IgD-negative memory B cell (primary cell): ENCODE results near the gene ZDHHC24. TPM values are rescaled to one million over a fixed set of nuclear protein-coding genes. Genes with fewer than 3 reads are reported as not detected.
"Not testable (repeated sequence)": the region's sequence is repeated elsewhere in the genome, so short reads cannot be mapped to it uniquely, and the experiment has no call there.

Source experiments
- H3K27ac Mint-ChIP-seq, 3 donors: one replicate each; pipeline ENCODE4 v1.8.0; 2020 to 2022; ENCODE audit warnings: mild to moderate bottlenecking in 3 of 3, mixed read lengths in 3 of 3, moderate library complexity in 1 of 3
- H3K27me3 Mint-ChIP-seq: one replicate; pipeline ENCODE4 v1.8.0; 2021; ENCODE audit warnings: mixed read lengths
- H3K36me3 Mint-ChIP-seq: one replicate; pipeline ENCODE4 v1.8.0; 2020; ENCODE audit warnings: mild to moderate bottlenecking, mixed read lengths
- H3K4me1 Mint-ChIP-seq, 3 donors: one replicate each; pipeline ENCODE4 v1.8.0; 2020 to 2022; ENCODE audit warnings: mixed read lengths in 3 of 3, mild to moderate bottlenecking in 1 of 3
- H3K4me3 Mint-ChIP-seq, 4 donors: one replicate each; pipeline ENCODE4 v1.8.0; 2020 to 2022; ENCODE audit warnings: mild to moderate bottlenecking in 4 of 4, mixed read lengths in 4 of 4, moderate library complexity in 3 of 4
- H3K9me3 Mint-ChIP-seq, 3 donors: one replicate each; pipeline ENCODE4 v1.8.0; 2020 to 2021; ENCODE audit warnings: mixed read lengths in 3 of 3, mild to moderate bottlenecking in 1 of 3
- polyA plus RNA-seq: library from polyadenylated mRNA; unstranded; fragments of 300-500 nt; fragmentation: Illumina TruSeq; gene quantifications from one replicate; pipeline ENCODE4 v1.2.3, GENCODE V29; 2021

The ZDHHC24 gene
- polyA plus RNA-seq, 1 donor from 2014 or later: 21.6 TPM

GRCh38 chr11:66544952-66545351, 896 bp downstream of the ZDHHC24 start:
- Mint-ChIP-seq H3K27ac (peak overlapping the region; percentile 48 to 95 (median 65)), H3K4me3 (peak overlapping the region; percentile 84 to 97 (median 94)), H3K4me1 (peaks cover 24 to 29% (median 28%) of the 10 kb centered on the region in 3 donors)
- H3K36me3 Mint-ChIP-seq, H3K27me3 Mint-ChIP-seq, H3K9me3 Mint-ChIP-seq: not testable (repeated sequence)

GRCh38 chr11:66543263-66544107, 2.4 kb downstream of the ZDHHC24 start:
- Mint-ChIP-seq H3K27me3 (no peaks in the 10 kb centered on the region), H3K4me1 (peaks cover 24 to 29% (median 24%) of the 10 kb centered on the region in 3 donors), H3K9me3 (no peaks in the 10 kb centered on the region), H3K27ac (peak overlapping the region; percentile 89 to 95 (median 93)), H3K4me3 (peak overlapping the region; percentile 59 to 92 (median 88)), H3K36me3 (peaks cover 6% of the 10 kb centered on the region)

- peak overlapping the region in 3 of 4 donors; percentile 28 to 91 (median 41) for H3K4me3 Mint-ChIP-seq
- H3K36me3 Mint-ChIP-seq: peaks cover 8% of the 10 kb centered on the region
- H3K27me3 Mint-ChIP-seq: no peaks in the 10 kb centered on the region
- H3K4me1 Mint-ChIP-seq: peaks cover 24 to 30% (median 24%) of the 10 kb centered on the region in 3 donors
- peak overlapping the region; percentile 39 to 93 (median 89) for H3K27ac Mint-ChIP-seq
- H3K9me3 Mint-ChIP-seq: no peaks in the 10 kb centered on the region
These were observed 3.5 kb downstream of the ZDHHC24 start for GRCh38 chr11:66542362-66542761.

- H3K36me3 Mint-ChIP-seq: peaks cover 8% of the 10 kb centered on the region
- H3K27ac Mint-ChIP-seq: peak overlapping the region; percentile 39 to 89 (median 39)
- peak overlapping the region in 1 of 4 donors; percentile 91 for H3K4me3 Mint-ChIP-seq
- H3K4me1 Mint-ChIP-seq: peaks cover 24 to 30% (median 24%) of the 10 kb centered on the region in 3 donors
- no peaks in the 10 kb centered on the region for H3K27me3 Mint-ChIP-seq
- no peaks in the 10 kb centered on the region for H3K9me3 Mint-ChIP-seq
These were observed 4.0 kb downstream of the ZDHHC24 start for GRCh38 chr11:66541892-66542291.

GRCh38 chr11:66540598-66540997, 5.2 kb downstream of the ZDHHC24 start:
- H3K27ac Mint-ChIP-seq: peak overlapping the region in 2 of 3 donors; percentile 31 to 56
- H3K4me3 Mint-ChIP-seq: peak overlapping the region in 1 of 4 donors; percentile 91
- peaks cover 24 to 30% (median 24%) of the 10 kb centered on the region in 3 donors for H3K4me1 Mint-ChIP-seq
- H3K27me3 Mint-ChIP-seq, H3K9me3 Mint-ChIP-seq: not testable (repeated sequence)
- H3K36me3 Mint-ChIP-seq: peaks cover 12% of the 10 kb centered on the region

- peaks cover 12% of the 10 kb centered on the region for H3K36me3 Mint-ChIP-seq
- H3K27ac Mint-ChIP-seq: no peak overlapping the region
- no peak overlapping the region for H3K4me3 Mint-ChIP-seq
- H3K27me3 Mint-ChIP-seq: no peaks in the 10 kb centered on the region
- H3K4me1 Mint-ChIP-seq: peaks cover 19 to 26% (median 21%) of the 10 kb centered on the region in 3 donors
- H3K9me3 Mint-ChIP-seq: no peaks in the 10 kb centered on the region
These were observed 6.0 kb downstream of the ZDHHC24 start for GRCh38 chr11:66539870-66540213.

- peaks cover 12% of the 10 kb centered on the region for H3K36me3 Mint-ChIP-seq
- H3K27ac Mint-ChIP-seq: no peak overlapping the region
- no peaks in the 10 kb centered on the region for H3K27me3 Mint-ChIP-seq
- no peaks in the 10 kb centered on the region for H3K9me3 Mint-ChIP-seq
- H3K4me1 Mint-ChIP-seq: peaks cover 18 to 23% (median 19%) of the 10 kb centered on the region in 3 donors
- H3K4me3 Mint-ChIP-seq: peak overlapping the region in 1 of 4 donors; percentile 43
These were observed 6.5 kb downstream of the ZDHHC24 start for GRCh38 chr11:66539170-66539869.

- Mint-ChIP-seq H3K9me3 (no peaks in the 10 kb centered on the region), H3K27me3 (no peaks in the 10 kb centered on the region), H3K4me1 (peaks cover 0 to 3% (median 0%) of the 10 kb centered on the region in 3 donors), H3K4me3 (no peak overlapping the region), H3K27ac (peak overlapping the region in 1 of 3 donors; percentile 82), H3K36me3 (peaks cover 4% of the 10 kb centered on the region)
These were observed 13.1 kb downstream of the ZDHHC24 start for GRCh38 chr11:66532784-66533183.

- H3K4me1 Mint-ChIP-seq: peaks cover 0 to 3% (median 0%) of the 10 kb centered on the region in 3 donors
- peak overlapping the region in 1 of 3 donors; percentile 85 for H3K27ac Mint-ChIP-seq
- H3K9me3 Mint-ChIP-seq: no peaks in the 10 kb centered on the region
These were observed 14.0 kb downstream of the ZDHHC24 start for GRCh38 chr11:66531841-66532240.

GRCh38 chr11:66530927-66531709, 14.7 kb downstream of the ZDHHC24 start:
- H3K4me1 Mint-ChIP-seq: peaks cover 0 to 3% (median 0%) of the 10 kb centered on the region in 3 donors
- H3K27ac Mint-ChIP-seq: peak overlapping the region in 1 of 3 donors; percentile 85
- H3K36me3 Mint-ChIP-seq: no peaks in the 10 kb centered on the region
- H3K9me3 Mint-ChIP-seq: no peaks in the 10 kb centered on the region
- H3K27me3 Mint-ChIP-seq: no peaks in the 10 kb centered on the region
- H3K4me3 Mint-ChIP-seq: no peak overlapping the region

More at GRCh38 chr11:66531841-66532240, 14.0 kb downstream of the ZDHHC24 start:
- no peaks in the 10 kb centered on the region for H3K27me3 Mint-ChIP-seq
- H3K36me3 Mint-ChIP-seq: peaks cover 4% of the 10 kb centered on the region
- H3K4me3 Mint-ChIP-seq: no peak overlapping the region

GRCh38 chr11:66529655-66530054, 16.2 kb downstream of the ZDHHC24 start:
- H3K27me3 Mint-ChIP-seq: no peaks in the 10 kb centered on the region
- no peak overlapping the region for H3K27ac Mint-ChIP-seq
- no peaks in the 10 kb centered on the region for H3K36me3 Mint-ChIP-seq
- no peaks in the 10 kb centered on the region for H3K9me3 Mint-ChIP-seq
- H3K4me1 Mint-ChIP-seq: peaks cover 0 to 3% (median 0%) of the 10 kb centered on the region in 3 donors
- no peak overlapping the region for H3K4me3 Mint-ChIP-seq

- no peak overlapping the region for H3K27ac Mint-ChIP-seq
- no peak overlapping the region for H3K4me3 Mint-ChIP-seq
- no peaks in the 10 kb centered on the region for H3K27me3 Mint-ChIP-seq
- no peaks in the 10 kb centered on the region for H3K36me3 Mint-ChIP-seq
- no peaks in the 10 kb centered on the region for H3K9me3 Mint-ChIP-seq
- H3K4me1 Mint-ChIP-seq: peaks cover 0 to 3% (median 0%) of the 10 kb centered on the region in 3 donors
These were observed 16.8 kb downstream of the ZDHHC24 start for GRCh38 chr11:66529069-66529468.

GRCh38 chr11:66524304-66525040, 21.4 kb downstream of the ZDHHC24 start:
- H3K27me3 Mint-ChIP-seq: no peaks in the 10 kb centered on the region
- H3K36me3 Mint-ChIP-seq: peaks cover 3% of the 10 kb centered on the region
- peaks cover 0 to 3% (median 0%) of the 10 kb centered on the region in 3 donors for H3K4me1 Mint-ChIP-seq
- H3K27ac Mint-ChIP-seq: no peak overlapping the region
- H3K9me3 Mint-ChIP-seq: no peaks in the 10 kb centered on the region
- no peak overlapping the region for H3K4me3 Mint-ChIP-seq

GRCh38 chr11:66523611-66524010, 22.2 kb downstream of the ZDHHC24 start:
- Mint-ChIP-seq H3K36me3 (peaks cover 3% of the 10 kb centered on the region), H3K4me3 (no peak overlapping the region), H3K27ac (peak overlapping the region in 1 of 3 donors; percentile 39), H3K4me1 (no peaks in the 10 kb centered on the region), H3K9me3 (no peaks in the 10 kb centered on the region), H3K27me3 (no peaks in the 10 kb centered on the region)
